Activated B cell treated with CpG ODN at 0.5 μM for 24 hours (primary cell): Measurements from ENCODE around the gene NFKB1. TPM values are rescaled to one million over a fixed set of nuclear protein-coding genes. Genes with fewer than 3 reads are reported as not detected.

Experiments used
- ATAC-seq: fragments of 200-7000 bp; cut with Tn5 transposase; one replicate; pipeline ENCODE4 v1.10.0; 2021; ENCODE audit warnings: low read depth, mild to moderate bottlenecking, moderate library complexity
- CTCF ChIA-PET: fragments of 350-600 bp; sonication (Branson Sonifier 250); formaldehyde crosslinking; loops from one replicate; lab custom pipeline; 2021; ENCODE audit warnings: antibody characterized with exemption; lab: Charles Lee
- POLR2A ChIA-PET: fragments of 350-600 bp; sonication (Branson Sonifier 250); formaldehyde crosslinking; loops from one replicate; lab custom pipeline; 2021; ENCODE audit warnings: antibody characterized with exemption; lab: Charles Lee
- DNase-seq: peaks from one replicate; pipeline ENCODE4 v3.0.0; 2022
- H3K27ac Mint-ChIP-seq: one replicate; pipeline ENCODE4 v1.8.0; 2020; ENCODE audit warnings: mixed read lengths
- H3K27me3 Mint-ChIP-seq: one replicate; pipeline ENCODE4 v1.8.0; 2021; ENCODE audit warnings: mixed read lengths
- H3K36me3 Mint-ChIP-seq: one replicate; pipeline ENCODE4 v1.8.0; 2021; ENCODE audit warnings: low read depth, mixed read lengths
- H3K4me1 Mint-ChIP-seq: one replicate; pipeline ENCODE4 v1.8.0; 2021; ENCODE audit warnings: mixed read lengths
- H3K4me3 Mint-ChIP-seq: one replicate; pipeline ENCODE4 v1.8.0; 2020; ENCODE audit warnings: mild to moderate bottlenecking, mixed read lengths
- H3K9me3 Mint-ChIP-seq: one replicate; pipeline ENCODE4 v1.8.0; 2020; ENCODE audit warnings: mixed read lengths
- CTCF ChIP-seq: fragments of 200-600 bp; IDR thresholded peaks from one replicate; pipeline ENCODE4 v1.8.0; 2022; ENCODE audit warnings: antibody characterized with exemption, mild to moderate bottlenecking
- intact Hi-C: fragments of 100-400 bp; cut with micrococcal nuclease; formaldehyde crosslinking; loops from one replicate; pipeline ENCODE4 v1.15.1; 2024
- total RNA-seq: library from RNA; stranded (reverse); gene quantifications from 2 replicates; pipeline ENCODE4 v1.2.3, GENCODE V29; 2022

The NFKB1 gene
- total RNA-seq, 1 donor from 2014 or later, result 308 TPM

GRCh38 chr4:102563000-102563399 is 61.8 kb downstream of the NFKB1 start:
- intact Hi-C loops, result no loop called here
- H3K4me3 Mint-ChIP-seq, result peak overlapping the region; percentile 5

GRCh38 chr4:102564399-102565059 is 63.4 kb downstream of the NFKB1 start:
- ATAC-seq (peak; percentile 91), DNase-seq (peak; percentile 37)
- Mint-ChIP-seq H3K36me3 (peaks cover 85% of the 10 kb centered on the region), H3K4me3 (peak overlapping the region; percentile 61), H3K4me1 (peaks cover 85% of the 10 kb centered on the region), H3K27me3 (no peaks in the 10 kb centered on the region), H3K27ac (peak overlapping the region; percentile 90), H3K9me3 (no peaks in the 10 kb centered on the region)
- ChIA-PET POLR2A (interaction anchor here (0.6 to 4.8 kb wide), 24 partner anchors 8 to 456 kb away, joined by 3 to 87 read pairs (median 5); partner anchors contain the start of genes MANBA, NFKB1, SLC39A8 and UBE2D3), CTCF (interaction anchor here (0.9 to 1.7 kb wide), 5 partner anchors 10 to 64 kb away, joined by 3 to 5 read pairs (median 3); partner anchors contain the start of gene NFKB1)
- TF ChIP-seq CTCF, result no peak
- intact Hi-C loops, result loop anchor here (1.0 to 2.0 kb wide), 10 partner anchors 11 to 264 kb away; partner anchors contain the start of genes MANBA, NFKB1 and SLC39A8

More at GRCh38 chr4:102563000-102563399, 61.8 kb downstream of the NFKB1 start:
- CTCF ChIA-PET, result interaction anchor here (1.6 to 1.8 kb wide), 2 partner anchors 11 to 62 kb away, joined by 5 to 6 read pairs; partner anchors contain the start of gene NFKB1
- no peak for ATAC-seq
- Mint-ChIP-seq H3K36me3 (peaks cover 83% of the 10 kb centered on the region), H3K9me3 (no peaks in the 10 kb centered on the region), H3K27ac (peak overlapping the region; percentile 90), H3K27me3 (no peaks in the 10 kb centered on the region), H3K4me1 (peaks cover 90% of the 10 kb centered on the region)
- POLR2A ChIA-PET, result interaction anchor here (0.6 to 4.8 kb wide), 9 partner anchors 13 to 265 kb away, joined by 3 to 87 read pairs (median 10); partner anchors contain the start of genes NFKB1 and UBE2D3
- no peak for TF ChIP-seq CTCF
- no peak for DNase-seq

- H3K27ac Mint-ChIP-seq, result peak overlapping the region; percentile 90
- ATAC-seq, result no peak
- TF ChIP-seq CTCF, result no peak
- H3K9me3 Mint-ChIP-seq, result peaks cover 2% of the 10 kb centered on the region
- ChIA-PET POLR2A (interaction anchor here (0.7 to 4.8 kb wide), 5 partner anchors 15 to 1284 kb away, joined by 3 to 87 read pairs (median 4); partner anchors contain the start of gene NFKB1), CTCF (no interaction called here)
- H3K4me1 Mint-ChIP-seq, result peaks cover 75% of the 10 kb centered on the region
- no peak overlapping the region for H3K4me3 Mint-ChIP-seq
- no peak for DNase-seq
- H3K27me3 Mint-ChIP-seq, result no peaks in the 10 kb centered on the region
- H3K36me3 Mint-ChIP-seq, result peaks cover 86% of the 10 kb centered on the region
- intact Hi-C loops, result loop anchor here (2.0 kb wide), 2 partner anchors 31 to 221 kb away; partner anchors contain the start of gene SLC39A8
These were observed 64.5 kb downstream of the NFKB1 start for GRCh38 chr4:102565696-102566095.

GRCh38 chr4:102566426-102566825 is 65.3 kb downstream of the NFKB1 start:
- Mint-ChIP-seq H3K27ac (peak overlapping the region; percentile 90), H3K9me3 (peaks cover 2% of the 10 kb centered on the region), H3K4me3 (no peak overlapping the region), H3K27me3 (no peaks in the 10 kb centered on the region), H3K4me1 (peaks cover 67% of the 10 kb centered on the region), H3K36me3 (peaks cover 86% of the 10 kb centered on the region)
- DNase-seq (no peak), ATAC-seq (no peak)
- TF ChIP-seq CTCF, result no peak
- intact Hi-C loops, result no loop called here
- CTCF ChIA-PET, result no interaction called here
- POLR2A ChIA-PET, result interaction anchor here (1.0 to 4.8 kb wide), 2 partner anchors 17 to 65 kb away, joined by 3 to 87 read pairs; partner anchors contain the start of gene NFKB1

- no peak for TF ChIP-seq CTCF
- CTCF ChIA-PET, result no interaction called here
- DNase-seq (no peak), ATAC-seq (no peak)
- Mint-ChIP-seq H3K27me3 (no peaks in the 10 kb centered on the region), H3K36me3 (peaks cover 86% of the 10 kb centered on the region), H3K27ac (no peak overlapping the region), H3K4me1 (peaks cover 59% of the 10 kb centered on the region), H3K9me3 (peaks cover 2% of the 10 kb centered on the region), H3K4me3 (no peak overlapping the region)
- intact Hi-C loops, result no loop called here
- POLR2A ChIA-PET, result interaction anchor here (0.6 kb wide), 2 partner anchors 73 to 261 kb away, joined by 3 read pairs; no protein-coding TSS in a partner anchor
These were observed 66.3 kb downstream of the NFKB1 start for GRCh38 chr4:102567427-102567826.
